Astrocyte of the spinal cord (primary cell): ENCODE measurements around the gene TSPEAR.
"Not testable (repeated sequence)": the region's sequence is repeated elsewhere in the genome, so short reads cannot be mapped to it uniquely, and the experiment has no call there.

Experiments used
- DNase-seq: peaks from one replicate; pipeline ENCODE4 v3.0.0; 2011; ENCODE audit warnings: low read depth, low spot score
- H3K4me3 ChIP-seq: 2 replicates; pipeline ENCODE4 v1.5.1; 2011; ENCODE audit warnings: low read depth, mild to moderate bottlenecking, low read length, moderate library complexity
- in situ Hi-C: cut with HindIII; loops from 2 replicates; pipeline ENCODE4 v1.10.0; 2017; ENCODE audit warnings: low sequenced_read_pairs
- TF ChIP-seq, protein P1 (sequence below): IDR thresholded peaks from 2 replicates; pipeline ENCODE4 v1.5.1; 2012; ENCODE audit warnings: low read depth, mild to moderate bottlenecking, low read length, inconsistent platforms

The TSPEAR gene

DNA sequence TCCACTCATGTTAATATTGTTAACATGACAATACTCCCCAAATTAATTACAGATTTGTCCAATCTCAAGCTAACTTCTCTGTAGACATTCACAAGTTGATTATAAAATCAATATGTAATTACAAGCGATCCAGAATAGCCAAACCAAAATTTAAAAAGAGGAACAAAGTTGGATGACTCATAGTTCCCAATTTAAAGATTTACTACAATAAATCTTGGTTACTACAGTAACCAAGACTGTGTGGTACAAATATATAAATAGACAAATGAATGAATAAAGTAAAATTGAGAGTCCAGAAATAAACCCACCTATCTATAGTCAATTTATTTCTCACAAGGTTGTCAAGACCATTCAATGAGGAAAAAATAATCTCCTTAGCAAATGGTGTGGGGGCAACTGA lies 145.0 kb downstream of the TSPEAR start:
- in situ Hi-C loops: no loop called here
- TF ChIP-seq, protein P1, sequence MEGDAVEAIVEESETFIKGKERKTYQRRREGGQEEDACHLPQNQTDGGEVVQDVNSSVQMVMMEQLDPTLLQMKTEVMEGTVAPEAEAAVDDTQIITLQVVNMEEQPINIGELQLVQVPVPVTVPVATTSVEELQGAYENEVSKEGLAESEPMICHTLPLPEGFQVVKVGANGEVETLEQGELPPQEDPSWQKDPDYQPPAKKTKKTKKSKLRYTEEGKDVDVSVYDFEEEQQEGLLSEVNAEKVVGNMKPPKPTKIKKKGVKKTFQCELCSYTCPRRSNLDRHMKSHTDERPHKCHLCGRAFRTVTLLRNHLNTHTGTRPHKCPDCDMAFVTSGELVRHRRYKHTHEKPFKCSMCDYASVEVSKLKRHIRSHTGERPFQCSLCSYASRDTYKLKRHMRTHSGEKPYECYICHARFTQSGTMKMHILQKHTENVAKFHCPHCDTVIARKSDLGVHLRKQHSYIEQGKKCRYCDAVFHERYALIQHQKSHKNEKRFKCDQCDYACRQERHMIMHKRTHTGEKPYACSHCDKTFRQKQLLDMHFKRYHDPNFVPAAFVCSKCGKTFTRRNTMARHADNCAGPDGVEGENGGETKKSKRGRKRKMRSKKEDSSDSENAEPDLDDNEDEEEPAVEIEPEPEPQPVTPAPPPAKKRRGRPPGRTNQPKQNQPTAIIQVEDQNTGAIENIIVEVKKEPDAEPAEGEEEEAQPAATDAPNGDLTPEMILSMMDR: no peak
- DNase-seq: no peak
- no peak overlapping the region for H3K4me3 ChIP-seq

GRCh38 chr21:44564886-44565598 lies 146.3 kb downstream of the TSPEAR start:
- no peak for DNase-seq
- in situ Hi-C loops: no loop called here
- H3K4me3 ChIP-seq: no peak overlapping the region
- TF ChIP-seq, protein P1: no peak

GRCh38 chr21:44564099-44564498 lies 147.3 kb downstream of the TSPEAR start:
- TF ChIP-seq, protein P1: no peak
- no peak for DNase-seq
- H3K4me3 ChIP-seq: no peak overlapping the region
- in situ Hi-C loops: no loop called here

DNA sequence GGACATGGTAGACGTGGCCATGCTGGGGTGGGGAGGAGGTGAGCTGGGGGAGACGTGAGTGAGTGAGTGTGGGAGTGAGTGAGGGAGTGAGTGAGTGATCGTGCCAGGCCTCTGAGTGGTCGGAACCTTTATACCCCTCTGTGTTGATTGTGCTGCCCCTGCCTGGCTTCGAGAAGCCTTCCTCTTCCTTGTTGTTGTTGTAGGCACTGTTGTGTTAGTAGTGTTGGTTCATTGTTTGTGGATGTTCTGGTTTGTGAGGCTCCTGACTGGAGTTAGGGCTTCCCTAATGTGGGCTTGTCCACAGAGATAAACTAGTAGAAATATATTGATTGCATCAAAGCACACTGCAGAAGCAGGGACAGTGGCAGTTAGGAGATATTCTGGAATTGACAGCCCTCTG lies 152.7 kb downstream of the TSPEAR start, which contains the start of gene KRTAP10-3:
KRTAP10-3 (minus strand) TSS at position 101 of the 400 bp plus-strand sequence; CDS start at position 21, 80 bp downstream.
- H3K4me3 ChIP-seq: no peak within 1 kb of the TSS
- TF ChIP-seq, protein P1: no peak
- in situ Hi-C loops: no loop called here
- DNase-seq: no peak

- DNase-seq, in situ Hi-C loops, H3K4me3 ChIP-seq: not testable (repeated sequence)
Observed at GRCh38 chr21:44558329-44558675, 153.1 kb downstream of the TSPEAR start.

- H3K4me3 ChIP-seq: no peak overlapping the region
- TF ChIP-seq, protein P1: no peak
- in situ Hi-C loops: no loop called here
- no peak for DNase-seq
Observed at GRCh38 chr21:44557491-44558328, 153.7 kb downstream of the TSPEAR start.

DNA sequence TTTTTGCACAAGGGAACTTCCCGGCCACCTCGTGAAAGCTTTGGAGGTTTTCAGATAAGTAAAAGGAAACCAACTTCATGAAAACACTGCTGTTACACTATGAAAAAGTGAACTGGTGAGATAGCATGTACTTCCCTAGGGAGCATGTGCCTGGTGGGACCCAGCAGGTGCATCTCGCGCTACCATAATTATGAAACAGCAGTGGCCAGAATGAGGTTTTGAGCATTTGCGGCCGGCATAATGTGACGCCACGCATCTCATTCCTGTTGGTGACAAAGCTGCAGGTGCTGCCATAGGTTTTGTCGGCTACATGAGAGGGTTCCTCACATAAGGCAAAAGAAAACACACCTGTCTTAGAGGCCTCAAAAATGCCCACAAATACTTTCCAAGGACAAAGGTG lies 154.5 kb downstream of the TSPEAR start:
- in situ Hi-C loops: no loop called here
- TF ChIP-seq, protein P1: no peak
- H3K4me3 ChIP-seq: no peak overlapping the region
- DNase-seq: no peak
